Endothelial cell of umbilical vein (primary cell): ENCODE data around the gene PCNT. TPM values are rescaled to one million over a fixed set of nuclear protein-coding genes. Genes with fewer than 3 reads are reported as not detected.

Experiments
- BruUV-seq: library from RNA; stranded (reverse); fragments of 400-500 nt; replicated peaks from 2 replicates; lab custom pipeline; 2021; lab: Mats Ljungman, UMichigan
- CTCF ChIA-PET: fragments of 300-600, 350-600 bp; sonication (Branson Sonifier 250); formaldehyde crosslinking; loops from one replicate; lab custom pipeline; 2021; ENCODE audit warnings: antibody characterized with exemption, inconsistent platforms; lab: Charles Lee
- POLR2A ChIA-PET: fragments of 300-600, 350-600 bp; sonication (Branson Sonifier 250); formaldehyde crosslinking; loops from one replicate; lab custom pipeline; 2021; ENCODE audit warnings: antibody characterized with exemption, inconsistent platforms; lab: Charles Lee
- DNase-seq: peaks from one replicate; pipeline ENCODE4 v3.0.0-alpha.2; 2011; ENCODE audit warnings: low read depth, low spot score
- FAIRE-seq: peaks from 2 replicates; lab custom pipeline; 2011; peaks lifted over from hg19 to GRCh38; lab: Jason Lieb, UNC
- H2AFZ ChIP-seq: 2 replicates; pipeline ENCODE4 v1.6.0; 2012; ENCODE audit warnings: low read depth, low read length, control low read depth, inconsistent platforms
- H3K27ac ChIP-seq: 2 replicates; pipeline ENCODE4 v1.5.1; 2011; ENCODE audit warnings: low read depth, mild to moderate bottlenecking, control low read depth, low read length, moderate library complexity; ENCODE audit not compliant: insufficient read depth
- H3K27me3 ChIP-seq, 2 experiments: 2 replicates each; pipeline versions ENCODE4 v1.6.0 to v1.6.1; 2011; ENCODE audit warnings: low read length in 2 of 2, mixed read lengths in 1 of 2; ENCODE audit not compliant: control insufficient read depth in 2 of 2, insufficient read depth in 2 of 2
- H3K36me3 ChIP-seq, 2 experiments: 2 replicates in 1 of 2; 3 replicates in 1 of 2; pipeline ENCODE4 v1.5.1; 2011; ENCODE audit warnings: low read length in 2 of 2, mild to moderate bottlenecking in 1 of 2, moderate library complexity in 1 of 2; ENCODE audit not compliant: control insufficient read depth in 2 of 2, insufficient read depth in 2 of 2; ENCODE audit errors: extremely low read depth in 1 of 2
- H3K4me1 ChIP-seq: 3 replicates; pipeline ENCODE4 v1.5.1; 2011; ENCODE audit warnings: mild to moderate bottlenecking, low read length; ENCODE audit not compliant: control insufficient read depth, insufficient read depth; ENCODE audit errors: extremely low read depth
- H3K4me2 ChIP-seq: 2 replicates; pipeline ENCODE4 v1.6.1; 2011; ENCODE audit warnings: low read length, control low read depth, mixed read lengths; ENCODE audit not compliant: insufficient read depth
- H3K4me3 ChIP-seq, 3 experiments: fragments of 200-600 bp in 1 of 3; sonication (generic), shearing (Covaris generic) in 1 of 3; replicated peaks in 1 of 3; 2 replicates each; pipeline ENCODE4 v1.5.1; 2011 to 2016; ENCODE audit warnings: control low read depth in 3 of 3, low read length in 3 of 3, mild to moderate bottlenecking in 2 of 3, inconsistent platforms in 1 of 3, low read depth in 1 of 3, moderate library complexity in 1 of 3; ENCODE audit not compliant: insufficient read depth in 1 of 3
- H3K79me2 ChIP-seq: 2 replicates; pipeline ENCODE4 v1.6.0; 2012; ENCODE audit warnings: low read length, inconsistent platforms; ENCODE audit not compliant: control insufficient read depth, insufficient read depth
- H3K9ac ChIP-seq: replicated peaks from 2 replicates; pipeline ENCODE3; 2011; ENCODE audit warnings: low read length, control low read depth; ENCODE audit not compliant: insufficient read depth; ENCODE audit errors: extremely low read depth
- H3K9me1 ChIP-seq: replicated peaks from 3 replicates; pipeline ENCODE4 v1.6.0; 2011; ENCODE audit warnings: mild to moderate bottlenecking, low read length; ENCODE audit not compliant: control insufficient read depth, insufficient read depth; ENCODE audit errors: extremely low read depth
- H3K9me3 ChIP-seq: replicated peaks from 2 replicates; pipeline ENCODE4 v1.5.1; 2012; ENCODE audit warnings: low read length, inconsistent platforms; ENCODE audit not compliant: control insufficient read depth, insufficient read depth
- H4K20me1 ChIP-seq: replicated peaks from 2 replicates; pipeline ENCODE3; 2011; ENCODE audit warnings: mild to moderate bottlenecking, low read length; ENCODE audit not compliant: control insufficient read depth, insufficient read depth; ENCODE audit errors: extremely low read depth
- EZH2 ChIP-seq: IDR thresholded peaks from 2 replicates; pipeline ENCODE4 v1.6.1; 2012; ENCODE audit warnings: borderline replicate concordance, low read depth, mild to moderate bottlenecking, moderate library complexity, low read length, inconsistent platforms; ENCODE audit not compliant: severe bottlenecking
- FOS ChIP-seq: IDR thresholded peaks from 2 replicates; pipeline ENCODE4 v1.6.1; 2011; ENCODE audit warnings: mild to moderate bottlenecking, low read length, moderate library complexity, borderline replicate concordance; ENCODE audit not compliant: insufficient read depth
- GATA2 ChIP-seq: IDR thresholded peaks from 2 replicates; pipeline ENCODE4 v1.7.0; 2011; ENCODE audit warnings: low read depth, mild to moderate bottlenecking, moderate library complexity, mixed read lengths, low read length; ENCODE audit not compliant: insufficient read length, insufficient read depth
- JUN ChIP-seq: IDR thresholded peaks from 2 replicates; pipeline ENCODE4 v1.6.1; 2011; ENCODE audit warnings: borderline replicate concordance, low read depth; ENCODE audit not compliant: insufficient read length, insufficient read depth
- MYC ChIP-seq: IDR thresholded peaks from one replicate; pipeline ENCODE4 v1.6.1; 2011; ENCODE audit warnings: mild to moderate bottlenecking, low read depth, low read length
- POLR2A ChIP-seq: IDR thresholded peaks from 2 replicates; pipeline ENCODE4 v1.6.1; 2012; ENCODE audit warnings: low read depth, mild to moderate bottlenecking, control low read depth, low read length
- POLR2AphosphoS5 ChIP-seq: IDR thresholded peaks from 2 replicates; pipeline ENCODE4 v1.6.1; 2012; ENCODE audit warnings: low read depth, mild to moderate bottlenecking, control low read depth, low read length, moderate library complexity; ENCODE audit not compliant: insufficient read depth
- dilution Hi-C: fragments of 300-500 bp; cut with MboI; formaldehyde crosslinking; loops from one replicate; pipeline ENCODE4 v1.15.0; 2019; ENCODE audit warnings: low sequenced_read_pairs; ENCODE audit not compliant: extremely low pct_ligation_motif_present
- intact Hi-C: fragments of 100-400 bp; cut with micrococcal nuclease; formaldehyde crosslinking; loops from one replicate; pipeline ENCODE4 v1.10.0; 2022
- polyA plus RNA-seq, 4 experiments: library from polyadenylated mRNA; depleted of rRNA in 3 of 4; stranded (reverse) in 3 of 4; unstranded in 1 of 4; fragments of >200 nt; gene quantifications; 2 replicates each; pipeline versions ENCODE4 v1.2.1 to v1.2.3, GENCODE V29; 2011 to 2012; ENCODE audit warnings: missing spikeins in 1 of 4
- total RNA-seq: library from RNA; stranded (reverse); gene quantifications from 2 replicates; pipeline ENCODE4 v1.2.3, GENCODE V29; 2021
- TF ChIP-seq, protein P1 (sequence below), 2 donors: IDR thresholded peaks; 1 replicate in 1 of 2; 2 replicates in 1 of 2; pipeline ENCODE4 v1.5.1; 2011; ENCODE audit warnings: low read length in 2 of 2, mild to moderate bottlenecking in 2 of 2, moderate library complexity in 2 of 2, control low read depth in 1 of 2, inconsistent platforms in 1 of 2, low read depth in 1 of 2; ENCODE audit not compliant: insufficient read depth in 1 of 2; ENCODE audit errors: extremely low read depth in 1 of 2
- TF ChIP-seq, protein P2 (sequence below): IDR thresholded peaks from 2 replicates; pipeline ENCODE4 v1.6.1; 2011; ENCODE audit not compliant: insufficient read depth, insufficient read length

Gene PCNT
- total and polyA plus RNA-seq, 2 donors (not counting 3 experiments of a cell fraction or from before 2014, with no cell fraction given), result 9.6 to 49.5 TPM

DNA sequence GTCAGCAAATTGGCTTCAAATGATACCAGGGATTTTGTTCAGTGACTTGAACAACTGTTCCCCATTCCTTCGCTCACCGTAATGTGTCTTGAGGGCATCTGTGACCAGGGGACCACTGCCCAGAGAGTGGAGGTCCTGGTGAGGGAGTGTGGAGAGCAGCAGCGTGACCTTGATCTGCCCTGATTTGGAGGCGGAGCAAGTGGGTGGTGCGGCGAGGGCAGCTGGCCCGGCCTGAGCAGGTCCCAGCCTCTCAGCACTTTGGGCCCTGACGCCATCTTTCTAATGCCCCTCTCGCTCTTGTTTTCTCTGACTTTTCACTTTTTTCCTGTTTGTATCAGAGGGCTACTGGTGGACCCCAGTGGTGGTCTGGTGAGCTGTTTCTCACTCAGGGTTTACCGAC lies 165.8 kb downstream of the PCNT start:
- DNase-seq (no peak), FAIRE-seq (no peak)
- no peak overlapping the region for H2AFZ ChIP-seq
- no peak overlapping the region for H3K9ac ChIP-seq
- H3K27ac ChIP-seq, result no peak overlapping the region
- H3K9me1 ChIP-seq, result no peaks in the 10 kb centered on the region
- no peak overlapping the region for H3K4me2 ChIP-seq
- no peaks in the 10 kb centered on the region for H3K27me3 ChIP-seq
- H3K4me3 ChIP-seq, result no peak overlapping the region
- H3K79me2 ChIP-seq, result peaks cover 12% of the 10 kb centered on the region
- peaks cover 7% of the 10 kb centered on the region for H3K4me1 ChIP-seq
- H3K36me3 ChIP-seq, result peaks cover 10 to 12% of the 10 kb centered on the region in 2 experiments
- H3K9me3 ChIP-seq, result no peaks in the 10 kb centered on the region
- CTCF ChIA-PET, result interaction anchor here (0.7 to 2.3 kb wide), 2 partner anchors 10 to 18 kb away, joined by 3 to 12 read pairs; no protein-coding TSS in a partner anchor
- no peak for TF ChIP-seq EZH2
- TF ChIP-seq, protein P1, sequence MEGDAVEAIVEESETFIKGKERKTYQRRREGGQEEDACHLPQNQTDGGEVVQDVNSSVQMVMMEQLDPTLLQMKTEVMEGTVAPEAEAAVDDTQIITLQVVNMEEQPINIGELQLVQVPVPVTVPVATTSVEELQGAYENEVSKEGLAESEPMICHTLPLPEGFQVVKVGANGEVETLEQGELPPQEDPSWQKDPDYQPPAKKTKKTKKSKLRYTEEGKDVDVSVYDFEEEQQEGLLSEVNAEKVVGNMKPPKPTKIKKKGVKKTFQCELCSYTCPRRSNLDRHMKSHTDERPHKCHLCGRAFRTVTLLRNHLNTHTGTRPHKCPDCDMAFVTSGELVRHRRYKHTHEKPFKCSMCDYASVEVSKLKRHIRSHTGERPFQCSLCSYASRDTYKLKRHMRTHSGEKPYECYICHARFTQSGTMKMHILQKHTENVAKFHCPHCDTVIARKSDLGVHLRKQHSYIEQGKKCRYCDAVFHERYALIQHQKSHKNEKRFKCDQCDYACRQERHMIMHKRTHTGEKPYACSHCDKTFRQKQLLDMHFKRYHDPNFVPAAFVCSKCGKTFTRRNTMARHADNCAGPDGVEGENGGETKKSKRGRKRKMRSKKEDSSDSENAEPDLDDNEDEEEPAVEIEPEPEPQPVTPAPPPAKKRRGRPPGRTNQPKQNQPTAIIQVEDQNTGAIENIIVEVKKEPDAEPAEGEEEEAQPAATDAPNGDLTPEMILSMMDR (IDR thresholded peaks at IDR 0.05; ENCODE audit: extremely low read depth in 1 of 2, insufficient read depth in 1 of 2, low read depth in 1 of 2, low read length in 2 of 2), result no peak
- no peak for TF ChIP-seq MYC
- TF ChIP-seq POLR2AphosphoS5, result no peak
- TF ChIP-seq POLR2A, result no peak
- TF ChIP-seq JUN, result no peak
- TF ChIP-seq GATA2, result no peak
- TF ChIP-seq, protein P2, sequence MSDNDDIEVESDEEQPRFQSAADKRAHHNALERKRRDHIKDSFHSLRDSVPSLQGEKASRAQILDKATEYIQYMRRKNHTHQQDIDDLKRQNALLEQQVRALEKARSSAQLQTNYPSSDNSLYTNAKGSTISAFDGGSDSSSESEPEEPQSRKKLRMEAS, result no peak
- TF ChIP-seq FOS, result no peak
- POLR2A ChIA-PET, result no interaction called here
- no peaks in the 10 kb centered on the region for H4K20me1 ChIP-seq
- intact Hi-C loops, result no loop called here
- dilution Hi-C loops, result no loop called here
- no TSS peak for BruUV-seq
